ENCODE measurements around the gene RRBP1. TPM values are rescaled to one million over a fixed set of nuclear protein-coding genes. Genes with fewer than 3 reads are reported as not detected.
"Not testable (repeated sequence)": the region's sequence is repeated elsewhere in the genome, so short reads cannot be mapped to it uniquely, and the experiment has no call there.

RRBP1 gene
- total RNA-seq, 4 donors from 2014 or later: 76.5 to 162 (median 83.9) TPM

- Histone ChIP-seq H3K4me3 (no peak overlapping the region), H3K9me3 (peaks cover 0 to 6% (median 0%) of the 10 kb centered on the region in 4 donors), H3K27me3 (no peaks in the 10 kb centered on the region), H3K36me3 (peaks cover 0 to 26% (median 0%) of the 10 kb centered on the region in 3 donors), H3K4me1 (peaks cover 2 to 69% (median 46%) of the 10 kb centered on the region in 4 donors), H3K27ac (peak overlapping the region in 3 of 4 donors; percentile 17 to 85 (median 81))
- WGBS, 2 donors: 64 to 72% methylated on average over 5 of the region's 5 CpGs
- TF ChIP-seq, protein P1, sequence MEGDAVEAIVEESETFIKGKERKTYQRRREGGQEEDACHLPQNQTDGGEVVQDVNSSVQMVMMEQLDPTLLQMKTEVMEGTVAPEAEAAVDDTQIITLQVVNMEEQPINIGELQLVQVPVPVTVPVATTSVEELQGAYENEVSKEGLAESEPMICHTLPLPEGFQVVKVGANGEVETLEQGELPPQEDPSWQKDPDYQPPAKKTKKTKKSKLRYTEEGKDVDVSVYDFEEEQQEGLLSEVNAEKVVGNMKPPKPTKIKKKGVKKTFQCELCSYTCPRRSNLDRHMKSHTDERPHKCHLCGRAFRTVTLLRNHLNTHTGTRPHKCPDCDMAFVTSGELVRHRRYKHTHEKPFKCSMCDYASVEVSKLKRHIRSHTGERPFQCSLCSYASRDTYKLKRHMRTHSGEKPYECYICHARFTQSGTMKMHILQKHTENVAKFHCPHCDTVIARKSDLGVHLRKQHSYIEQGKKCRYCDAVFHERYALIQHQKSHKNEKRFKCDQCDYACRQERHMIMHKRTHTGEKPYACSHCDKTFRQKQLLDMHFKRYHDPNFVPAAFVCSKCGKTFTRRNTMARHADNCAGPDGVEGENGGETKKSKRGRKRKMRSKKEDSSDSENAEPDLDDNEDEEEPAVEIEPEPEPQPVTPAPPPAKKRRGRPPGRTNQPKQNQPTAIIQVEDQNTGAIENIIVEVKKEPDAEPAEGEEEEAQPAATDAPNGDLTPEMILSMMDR (IDR thresholded peaks at IDR 0.05): no peak
- TF ChIP-seq EP300 (IDR thresholded peaks at IDR 0.05) (no peak), POLR2A (IDR thresholded peaks at IDR 0.05) (no peak)
- DNase-seq (ENCODE audit: low spot score in 2 of 2): peak in 1 of 2 donors; percentile 8
Measured at GRCh38 chr20:17661121-17661744, 20.8 kb downstream of the RRBP1 start.

DNA sequence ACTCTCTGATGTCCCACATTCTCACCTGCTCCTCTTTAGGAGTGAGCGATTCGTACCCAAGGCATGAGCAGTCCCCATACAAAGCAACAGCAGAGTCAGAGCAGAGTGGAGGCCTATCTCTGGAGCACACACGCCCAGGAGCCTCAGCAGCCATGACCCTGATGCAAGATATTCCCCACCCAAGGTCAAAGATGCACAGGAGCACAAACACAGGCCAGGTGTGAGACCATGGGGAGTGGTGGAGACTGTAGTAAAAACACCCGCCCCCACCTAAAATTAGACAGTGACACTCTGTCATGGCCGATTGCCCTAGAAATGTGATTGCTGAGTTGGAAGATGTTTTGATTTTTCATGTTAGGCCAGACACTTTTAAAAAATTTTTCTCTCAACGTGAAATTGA is 21.4 kb downstream of the RRBP1 start:
- peak in 1 of 2 donors; percentile 9 for DNase-seq (ENCODE audit: low spot score in 2 of 2)
- H3K4me1 ChIP-seq: peaks cover 2 to 68% (median 40%) of the 10 kb centered on the region in 4 donors

GRCh38 chr20:17659801-17660200 is 22.2 kb downstream of the RRBP1 start:
- Histone ChIP-seq H3K4me1 (peaks cover 2 to 68% (median 32%) of the 10 kb centered on the region in 4 donors), H3K4me3 (no peak overlapping the region), H3K27ac (peak overlapping the region in 3 of 4 donors; percentile 4 to 85 (median 81)), H3K36me3 (peaks cover 0 to 26% (median 0%) of the 10 kb centered on the region in 3 donors), H3K27me3 (no peaks in the 10 kb centered on the region), H3K9me3 (peaks cover 0 to 6% (median 0%) of the 10 kb centered on the region in 4 donors)
- 92 to 93% methylated on average over 5 of the region's 5 CpGs for WGBS, 2 donors
- no peak for TF ChIP-seq POLR2A (IDR thresholded peaks at IDR 0.05)
- TF ChIP-seq EP300 (IDR thresholded peaks at IDR 0.05): no peak
- TF ChIP-seq, protein P1 (IDR thresholded peaks at IDR 0.05): no peak
- no peak for DNase-seq (ENCODE audit: low spot score in 2 of 2)

More for the DNA sequence above, 21.4 kb downstream of the RRBP1 start:
- WGBS, 2 donors: 76% methylated on average over 6 of the region's 6 CpGs
- Histone ChIP-seq H3K9me3 (peaks cover 0 to 6% (median 0%) of the 10 kb centered on the region in 4 donors), H3K27ac (peak overlapping the region in 3 of 4 donors; percentile 17 to 85 (median 81)), H3K4me3 (no peak overlapping the region), H3K27me3 (no peaks in the 10 kb centered on the region), H3K36me3 (peaks cover 0 to 26% (median 0%) of the 10 kb centered on the region in 3 donors)
- TF ChIP-seq, protein P1 (IDR thresholded peaks at IDR 0.05): no peak
- TF ChIP-seq EP300 (IDR thresholded peaks at IDR 0.05) (no peak), POLR2A (IDR thresholded peaks at IDR 0.05) (no peak)

DNA sequence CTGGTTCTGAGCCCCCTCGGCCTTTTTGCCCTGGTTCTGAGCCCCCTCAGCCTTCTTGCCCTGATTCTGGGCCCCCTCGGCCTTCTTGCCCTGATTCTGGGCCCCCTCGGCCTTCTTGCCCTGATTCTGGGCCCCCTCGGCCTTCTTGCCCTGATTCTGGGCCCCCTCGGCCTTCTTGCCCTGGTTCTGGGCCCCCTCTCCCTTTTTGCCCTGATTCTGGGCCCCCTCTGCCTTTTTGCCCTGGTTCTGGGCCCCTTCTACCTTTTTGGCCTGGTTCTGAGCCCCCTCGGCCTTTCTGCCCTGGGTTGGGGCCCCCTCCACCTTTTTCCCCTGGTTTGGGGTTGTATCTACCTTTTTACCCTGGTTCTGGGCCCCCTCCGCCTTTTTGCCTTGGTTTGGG is 22.7 kb downstream of the RRBP1 start:
- Histone ChIP-seq H3K27ac (peak overlapping the region in 2 of 4 donors; percentile 4 to 85), H3K36me3 (peaks cover 0 to 30% (median 0%) of the 10 kb centered on the region in 3 donors), H3K4me1 (peaks cover 2 to 68% (median 28%) of the 10 kb centered on the region in 4 donors)
- H3K9me3 ChIP-seq; H3K27me3 ChIP-seq; DNase-seq (ENCODE audit: low spot score in 2 of 2); H3K4me3 ChIP-seq: not testable (repeated sequence)
- 94 to 99% methylated on average over 7 of the region's 7 CpGs for WGBS, 2 donors

GRCh38 chr20:17658648-17658993 is 23.4 kb downstream of the RRBP1 start:
- H3K27ac ChIP-seq: peak overlapping the region in 1 of 4 donors; percentile 43
- H3K27me3 ChIP-seq: no peaks in the 10 kb centered on the region
- H3K4me3 ChIP-seq: no peak overlapping the region
- H3K36me3 ChIP-seq: peaks cover 0 to 35% (median 0%) of the 10 kb centered on the region in 3 donors
- no peak for DNase-seq (ENCODE audit: low spot score in 2 of 2)
- H3K4me1 ChIP-seq: peaks cover 0 to 65% (median 23%) of the 10 kb centered on the region in 4 donors
- 97 to 100% methylated on average over 2 of the region's 2 CpGs for WGBS, 2 donors
- no peak for TF ChIP-seq EP300 (IDR thresholded peaks at IDR 0.05)
- TF ChIP-seq, protein P1 (IDR thresholded peaks at IDR 0.05): no peak
- TF ChIP-seq POLR2A (IDR thresholded peaks at IDR 0.05): no peak
- peaks cover 0 to 6% (median 0%) of the 10 kb centered on the region in 4 donors for H3K9me3 ChIP-seq
